Rectal smooth muscle tissue (tissue), 1 donor: ENCODE measurements around the gene SFSWAP.

Experiments
- H3K27ac ChIP-seq: one replicate; pipeline ENCODE4 v1.7.0; 2013; ENCODE audit warnings: low read depth, low read length, inconsistent platforms
- H3K27me3 ChIP-seq: one replicate; pipeline ENCODE4 v1.7.0; 2013; ENCODE audit warnings: low read length; ENCODE audit not compliant: control insufficient read depth, insufficient read depth
- H3K36me3 ChIP-seq: one replicate; pipeline ENCODE4 v1.7.0; 2013; ENCODE audit warnings: low read length; ENCODE audit not compliant: control insufficient read depth, insufficient read depth
- H3K4me1 ChIP-seq: one replicate; pipeline ENCODE4 v1.7.0; 2013; ENCODE audit warnings: low read length; ENCODE audit not compliant: control insufficient read depth, insufficient read depth
- H3K4me3 ChIP-seq: one replicate; pipeline ENCODE4 v1.7.0; 2013; ENCODE audit warnings: low read length
- H3K9ac ChIP-seq: one replicate; pipeline ENCODE4 v1.7.0; 2013; ENCODE audit warnings: low read length

SFSWAP gene

GRCh38 chr12:131827961-131828534 is 117.2 kb downstream of the SFSWAP start, which contains the start of gene MMP17:
TSS of gene MMP17 (plus strand) at chr12:131828393. CDS start at chr12:131828495, 102 bp downstream.
- Histone ChIP-seq H3K27me3 (peaks cover 16% of the 10 kb centered on the region), H3K36me3 (no peaks in the 10 kb centered on the region), H3K27ac (no peak within 1 kb of the TSS), H3K4me1 (peaks cover 5% of the 10 kb centered on the region), H3K9ac (no peak within 1 kb of the TSS), H3K4me3 (peak within 1 kb of the TSS; percentile 54)

- Histone ChIP-seq H3K4me1 (peaks cover 5% of the 10 kb centered on the region), H3K27me3 (peaks cover 23% of the 10 kb centered on the region), H3K9ac (no peak overlapping the region), H3K4me3 (peak overlapping the region; percentile 54), H3K27ac (no peak overlapping the region), H3K36me3 (no peaks in the 10 kb centered on the region)
Observed at GRCh38 chr12:131828671-131829355, 117.9 kb downstream of the SFSWAP start.

DNA sequence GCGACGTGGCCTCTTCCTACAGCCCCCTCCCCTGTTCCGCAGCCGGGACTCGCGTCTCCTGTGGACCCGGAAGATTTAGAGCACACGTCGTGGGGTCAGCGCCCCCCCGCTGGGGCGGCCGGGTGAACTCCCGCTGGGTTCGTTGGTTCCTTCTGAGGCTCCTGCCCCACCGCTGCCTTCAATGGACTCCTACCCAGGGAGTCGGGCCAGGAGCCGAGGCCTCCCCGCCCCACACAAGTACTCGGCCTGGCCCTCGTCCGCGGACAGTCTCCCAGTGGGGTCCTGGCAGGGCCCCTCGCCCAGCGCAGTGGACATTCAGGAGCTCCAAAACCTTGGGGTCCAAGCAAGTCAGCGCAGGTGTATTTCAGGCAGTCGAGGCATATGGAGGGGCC is 118.5 kb downstream of the SFSWAP start:
- no peaks in the 10 kb centered on the region for H3K36me3 ChIP-seq
- peaks cover 24% of the 10 kb centered on the region for H3K27me3 ChIP-seq
- peak overlapping the region; percentile 54 for H3K4me3 ChIP-seq
- no peak overlapping the region for H3K27ac ChIP-seq
- H3K9ac ChIP-seq = no peak overlapping the region
- peaks cover 5% of the 10 kb centered on the region for H3K4me1 ChIP-seq

DNA sequence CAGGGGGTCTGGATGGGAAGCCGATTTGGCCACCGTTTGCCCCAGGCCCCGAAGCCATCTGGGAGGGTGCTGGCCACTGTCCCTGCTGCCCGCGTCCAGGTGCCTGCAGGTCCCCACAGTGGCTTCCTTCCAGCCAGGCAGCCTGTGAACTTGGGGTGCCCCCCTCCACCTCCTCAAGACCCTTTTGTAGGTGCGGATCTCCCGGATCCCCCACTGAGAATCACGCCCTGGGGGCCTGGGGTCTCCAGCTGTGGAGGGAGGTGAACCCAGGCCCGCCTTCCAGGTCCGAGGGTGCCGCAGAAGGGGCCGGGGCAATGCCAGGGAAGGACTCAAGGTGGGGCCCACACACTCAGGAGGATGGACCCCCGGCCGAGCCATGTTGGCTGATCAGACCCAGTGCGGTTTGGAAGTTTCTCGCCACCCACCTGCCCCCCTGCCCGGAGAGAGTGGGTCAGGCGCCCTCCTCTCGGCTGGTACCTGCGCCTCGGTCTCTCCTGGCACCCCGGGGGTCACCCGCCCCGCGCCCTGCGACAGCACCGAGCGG is 119.0 kb downstream of the SFSWAP start:
- peaks cover 24% of the 10 kb centered on the region for H3K27me3 ChIP-seq
- H3K36me3 ChIP-seq = no peaks in the 10 kb centered on the region
- no peak overlapping the region for H3K27ac ChIP-seq
- peaks cover 5% of the 10 kb centered on the region for H3K4me1 ChIP-seq
- H3K9ac ChIP-seq = no peak overlapping the region
- H3K4me3 ChIP-seq = peak overlapping the region; percentile 54

- H3K36me3 ChIP-seq = no peaks in the 10 kb centered on the region
- peaks cover 24% of the 10 kb centered on the region for H3K27me3 ChIP-seq
- H3K9ac ChIP-seq = no peak overlapping the region
- H3K4me1 ChIP-seq = peaks cover 5% of the 10 kb centered on the region
- H3K4me3 ChIP-seq = peak overlapping the region; percentile 54
- H3K27ac ChIP-seq = peak overlapping the region; percentile 4
Observed at GRCh38 chr12:131830335-131830913, 119.5 kb downstream of the SFSWAP start.

- H3K4me3 ChIP-seq = peak overlapping the region; percentile 55
- H3K27ac ChIP-seq = peak overlapping the region; percentile 4
- H3K4me1 ChIP-seq = peaks cover 5% of the 10 kb centered on the region
- H3K27me3 ChIP-seq = peaks cover 24% of the 10 kb centered on the region
- H3K9ac ChIP-seq = no peak overlapping the region
- H3K36me3 ChIP-seq = no peaks in the 10 kb centered on the region
Observed at GRCh38 chr12:131830914-131831571, 120.2 kb downstream of the SFSWAP start.

DNA sequence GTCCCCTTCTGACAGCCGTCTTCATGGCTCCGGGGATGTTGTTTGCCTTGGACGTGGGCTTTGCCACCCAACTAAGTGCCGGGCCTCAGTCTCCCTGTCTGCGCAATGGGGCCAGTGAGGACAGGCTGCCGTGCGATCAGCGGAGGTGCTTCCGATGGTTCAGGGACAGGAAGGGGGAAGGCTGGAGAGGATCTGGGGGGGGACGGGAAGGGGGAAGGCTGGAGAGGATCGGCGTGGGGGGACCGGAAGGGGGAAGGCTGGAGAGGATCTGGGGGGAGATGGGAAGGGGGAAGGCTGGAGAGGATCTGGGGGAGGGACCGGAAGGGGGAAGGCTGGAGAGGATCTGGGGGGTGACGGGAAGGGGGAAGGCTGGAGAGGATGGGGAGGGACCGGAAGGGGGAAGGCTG is 120.7 kb downstream of the SFSWAP start:
- Histone ChIP-seq H3K4me1 (peaks cover 5% of the 10 kb centered on the region), H3K9ac (no peak overlapping the region), H3K4me3 (peak overlapping the region; percentile 55), H3K27me3 (peaks cover 24% of the 10 kb centered on the region), H3K27ac (peak overlapping the region; percentile 3), H3K36me3 (no peaks in the 10 kb centered on the region)

- H3K4me1 ChIP-seq = peaks cover 5% of the 10 kb centered on the region
- no peak overlapping the region for H3K9ac ChIP-seq
- peak overlapping the region; percentile 43 for H3K4me3 ChIP-seq
- H3K27me3 ChIP-seq = peaks cover 24% of the 10 kb centered on the region
- no peaks in the 10 kb centered on the region for H3K36me3 ChIP-seq
- no peak overlapping the region for H3K27ac ChIP-seq
Observed at GRCh38 chr12:131832321-131833231, 121.7 kb downstream of the SFSWAP start.

- no peak overlapping the region for H3K9ac ChIP-seq
- no peak overlapping the region for H3K4me3 ChIP-seq
- H3K4me1 ChIP-seq = peaks cover 5% of the 10 kb centered on the region
- H3K36me3 ChIP-seq = no peaks in the 10 kb centered on the region
- H3K27me3 ChIP-seq = peaks cover 24% of the 10 kb centered on the region
- no peak overlapping the region for H3K27ac ChIP-seq
Observed at GRCh38 chr12:131833288-131833895, 122.5 kb downstream of the SFSWAP start.

DNA sequence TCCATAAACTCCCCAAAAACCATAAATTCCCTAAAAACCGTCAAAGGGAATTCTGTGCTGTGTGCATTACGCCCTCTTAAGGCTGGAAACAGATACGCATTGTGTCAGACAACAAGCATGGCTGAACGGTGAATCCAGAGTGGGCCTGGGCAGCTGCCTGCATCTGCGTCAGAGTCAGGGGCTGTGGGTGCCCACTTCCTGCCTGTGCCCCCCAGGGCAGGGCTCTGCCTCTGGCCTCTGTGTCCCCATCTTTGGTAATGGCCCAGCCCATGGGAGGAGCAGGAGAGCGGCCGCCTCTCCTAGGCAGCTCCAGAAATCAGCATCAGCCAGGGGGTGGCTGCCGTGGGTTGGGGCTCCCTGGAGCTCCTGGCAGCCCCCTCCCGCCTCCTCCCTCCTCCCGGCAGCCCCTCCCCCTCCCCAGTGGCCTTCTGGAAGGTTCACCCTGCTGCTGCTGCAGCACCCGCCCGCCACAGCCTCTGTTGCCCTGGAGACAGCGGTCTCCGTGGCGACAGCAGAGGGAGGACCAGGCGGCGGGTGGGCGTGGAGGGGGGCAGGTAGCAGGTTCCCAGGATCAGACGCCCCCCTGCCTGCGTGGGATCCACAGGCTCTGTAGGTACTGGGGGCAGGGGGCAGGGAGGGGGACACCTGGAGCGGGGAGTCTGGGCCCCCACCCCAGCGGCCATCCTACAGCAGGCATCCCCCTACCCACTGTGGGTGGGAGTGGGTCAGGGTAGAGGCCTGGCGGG is 123.2 kb downstream of the SFSWAP start:
- no peaks in the 10 kb centered on the region for H3K36me3 ChIP-seq
- H3K27ac ChIP-seq = no peak overlapping the region
- peaks cover 5% of the 10 kb centered on the region for H3K4me1 ChIP-seq
- H3K9ac ChIP-seq = no peak overlapping the region
- H3K27me3 ChIP-seq = peaks cover 24% of the 10 kb centered on the region
- no peak overlapping the region for H3K4me3 ChIP-seq
